Thoracic aorta endothelial cell (primary cell): ENCODE measurements around the gene HMCN1. TPM values are rescaled to one million over a fixed set of nuclear protein-coding genes. Genes with fewer than 3 reads are reported as not detected.

Experiments used
- total RNA-seq: library from RNA; depleted of rRNA; stranded (reverse); fragments of >200 nt; gene quantifications from 2 replicates; pipeline ENCODE4 v1.2.3, GENCODE V29; 2012

Gene HMCN1
- 9.6 and 15.4 TPM in 2 replicates for total RNA-seq

GRCh38 chr1:185733818-185734735 lies at the start of gene HMCN1:
Gene HMCN1 (plus strand): TSS chr1:185734391. CDS start chr1:185734780, 389 bp downstream.

